ENCODE measurements around the gene OXSR1.

GRCh38 chr3:38177181-38177580 is 11.8 kb downstream of the OXSR1 start:
- no peak for TF ChIP-seq CTCF (conservative IDR thresholded peaks at IDR 0.05; ENCODE audit: low read depth in 2 of 2)
- no peak for TF ChIP-seq POLR2AphosphoS5 (IDR thresholded peaks at IDR 0.05; ENCODE audit: low read depth)
- TF ChIP-seq EZH2 (IDR thresholded peaks at IDR 0.05; ENCODE audit: low read depth, unreplicated experiment), result no peak
- no peak for TF ChIP-seq EZH2phosphoT487 (IDR thresholded peaks at IDR 0.05; ENCODE audit: unreplicated experiment)
- TF ChIP-seq CREB1 (CRISPR knock-in tag; IDR thresholded peaks at IDR 0.05; ENCODE audit: low read depth), result no peak
- TF ChIP-seq ETS1 (IDR thresholded peaks at IDR 0.05), result no peak
- TF ChIP-seq JUNB (IDR thresholded peaks at IDR 0.05; ENCODE audit: unreplicated experiment), result no peak
- no peak for TF ChIP-seq ZNF114 (CRISPR knock-in tag; IDR thresholded peaks at IDR 0.05)
- TF ChIP-seq ZNF462 (CRISPR knock-in tag; IDR thresholded peaks at IDR 0.05), result no peak
- TF ChIP-seq ZNF331 (CRISPR knock-in tag; IDR thresholded peaks at IDR 0.05; ENCODE audit: low read depth), result no peak
- no peak for TF ChIP-seq REST (IDR thresholded peaks at IDR 0.05; ENCODE audit: unreplicated experiment)
- no peak for TF ChIP-seq NANOG (IDR thresholded peaks at IDR 0.05; ENCODE audit: borderline replicate concordance)
